GM23338 (cell line): Measurements from ENCODE around the gene ARHGAP19. TPM values are rescaled to one million over a fixed set of nuclear protein-coding genes. Genes with fewer than 3 reads are reported as not detected.

ENCODE experiments used
- ATAC-seq: fragments of 200-7000 bp; cut with Tn5 transposase; 3 replicates; pipeline ENCODE4 v1.9.1; 2020
- DNase-seq: peaks from one replicate; pipeline ENCODE4 v3.0.0-alpha.2; 2015; ENCODE audit warnings: low spot score
- H2AFZ ChIP-seq: fragments of 200-600 bp; sonication (generic); 2 replicates; pipeline ENCODE4 v1.8.0; 2016; ENCODE audit warnings: antibody characterized with exemption, mild to moderate bottlenecking, moderate library complexity
- H3F3A ChIP-seq: fragments of 200-600 bp; sonication (generic); replicated peaks from 2 replicates; pipeline ENCODE4 v1.8.0; 2017; ENCODE audit warnings: antibody characterized with exemption, mixed run types, low read depth
- H3K27ac ChIP-seq: fragments of 200-600 bp; sonication (generic); 2 replicates; pipeline ENCODE4 v1.6.1; 2016; ENCODE audit warnings: low read depth
- H3K27me3 ChIP-seq: fragments of 200-600 bp; sonication (generic); 2 replicates; pipeline ENCODE4 v1.8.0; 2016; ENCODE audit warnings: mild to moderate bottlenecking, mixed run types, moderate library complexity; ENCODE audit not compliant: insufficient read depth
- H3K36me3 ChIP-seq: fragments of 200-600 bp; sonication (generic); 2 replicates; pipeline ENCODE4 v1.8.0; 2016; ENCODE audit warnings: mild to moderate bottlenecking; ENCODE audit not compliant: insufficient read depth
- H3K4me1 ChIP-seq: fragments of 200-600 bp; sonication (generic); 2 replicates; pipeline ENCODE4 v1.8.0; 2016; ENCODE audit warnings: mild to moderate bottlenecking, moderate library complexity; ENCODE audit not compliant: insufficient read depth
- H3K4me2 ChIP-seq: fragments of 200-600 bp; sonication (generic); 2 replicates; pipeline ENCODE4 v1.7.1; 2017; ENCODE audit warnings: mixed run types
- H3K4me3 ChIP-seq: fragments of 200-600 bp; sonication (generic); 2 replicates; pipeline ENCODE4 v1.6.1; 2016; ENCODE audit warnings: mixed run types
- H3K79me2 ChIP-seq: fragments of 200-600 bp; sonication (generic); replicated peaks from 2 replicates; pipeline ENCODE4 v1.8.0; 2017; ENCODE audit warnings: mild to moderate bottlenecking; ENCODE audit not compliant: insufficient read depth
- H3K9me2 ChIP-seq: fragments of 200-600 bp; sonication (generic); 2 replicates; pipeline ENCODE4 v1.8.0; 2017; ENCODE audit not compliant: insufficient read depth
- H4K20me1 ChIP-seq: fragments of 200-600 bp; sonication (generic); replicated peaks from 2 replicates; pipeline ENCODE4 v1.8.0; 2017; ENCODE audit warnings: mild to moderate bottlenecking; ENCODE audit not compliant: insufficient read depth
- H3K27ac Mint-ChIP-seq: 2 replicates; pipeline ENCODE4 v1.8.0; 2020; ENCODE audit warnings: inconsistent platforms, mild to moderate bottlenecking, moderate library complexity, mixed read lengths
- H3K27me3 Mint-ChIP-seq: 3 replicates; pipeline ENCODE4 v1.8.0; 2022; ENCODE audit warnings: low read depth, mild to moderate bottlenecking, moderate library complexity, mixed read lengths, inconsistent platforms; ENCODE audit not compliant: insufficient read depth, poor library complexity
- H3K36me3 Mint-ChIP-seq: 3 replicates; pipeline ENCODE4 v1.8.0; 2021; ENCODE audit warnings: low read depth, mild to moderate bottlenecking, inconsistent platforms, moderate library complexity, mixed read lengths
- H3K4me1 Mint-ChIP-seq: 3 replicates; pipeline ENCODE4 v1.8.0; 2020; ENCODE audit warnings: mild to moderate bottlenecking, inconsistent platforms, mixed read lengths
- H3K4me3 Mint-ChIP-seq: 3 replicates; pipeline ENCODE4 v1.8.0; 2021; ENCODE audit warnings: moderate library complexity, mild to moderate bottlenecking, inconsistent platforms, mixed read lengths
- H3K9me3 Mint-ChIP-seq: 3 replicates; pipeline ENCODE4 v1.8.0; 2020; ENCODE audit warnings: moderate library complexity, mild to moderate bottlenecking, inconsistent platforms, mixed read lengths
- EZH2 ChIP-seq: fragments of 200-600 bp; sonication (generic); IDR thresholded peaks from one replicate; pipeline ENCODE4 v1.8.0; 2017; ENCODE audit warnings: antibody characterized with exemption, mild to moderate bottlenecking, low read depth; ENCODE audit not compliant: unreplicated experiment
- EZH2phosphoT487 ChIP-seq: fragments of 200-600 bp; sonication (generic); IDR thresholded peaks from one replicate; pipeline ENCODE4 v1.8.1; 2018; ENCODE audit warnings: antibody characterized with exemption; ENCODE audit not compliant: unreplicated experiment
- STAT1 ChIP-seq: IDR thresholded peaks from one replicate; pipeline ENCODE4 v1.6.1; 2016; ENCODE audit warnings: antibody characterized with exemption; ENCODE audit not compliant: unreplicated experiment
- ZNF114 ChIP-seq: fragments of 250-450 bp; sonication (Bioruptor Pico); IDR thresholded peaks from 2 replicates; pipeline ENCODE4 v1.5.0; 2020; ENCODE audit warnings: mild to moderate bottlenecking, moderate library complexity
- polyA plus RNA-seq: library from polyadenylated mRNA; unstranded; fragments of >200 nt; fragmentation: Nextera tagmentation; extraction: Ambion mirVana; gene quantifications from 2 replicates; pipeline ENCODE4 v1.2.1, GENCODE V29; 2016
- total RNA-seq: library from RNA; depleted of rRNA; stranded (reverse); fragments of >200 nt; shearing (Covaris generic); gene quantifications from 2 replicates; pipeline ENCODE4 v1.2.3, GENCODE V29; 2014
- TF ChIP-seq, protein P1 (sequence below): IDR thresholded peaks from one replicate; pipeline ENCODE4 v1.6.1; 2018; ENCODE audit warnings: antibody characterized with exemption; ENCODE audit not compliant: unreplicated experiment
- TF ChIP-seq, protein P2 (sequence below), 2 experiments: fragments of 200-600 bp in 1 of 2; sonication (generic) in 1 of 2; conservative IDR thresholded peaks; 2 replicates each; pipeline versions ENCODE4 v1.5.1 to v1.6.1; 2016 to 2017; ENCODE audit warnings: antibody characterized with exemption in 2 of 2, low read depth in 2 of 2, mild to moderate bottlenecking in 2 of 2, moderate library complexity in 1 of 2
- TF ChIP-seq, protein P3 (sequence below): IDR thresholded peaks from 2 replicates; pipeline ENCODE4 v1.6.1; 2016; ENCODE audit warnings: antibody characterized with exemption
- TF ChIP-seq, protein P4 (sequence below): fragments of 250-450 bp; sonication (Bioruptor Pico); IDR thresholded peaks from 2 replicates; pipeline ENCODE4 v1.5.0; 2020; ENCODE audit warnings: mild to moderate bottlenecking, moderate library complexity

The ARHGAP19 gene
- total and polyA plus RNA-seq, 2 experiments from 2014 or later, result 11.5 to 38.8 TPM

DNA sequence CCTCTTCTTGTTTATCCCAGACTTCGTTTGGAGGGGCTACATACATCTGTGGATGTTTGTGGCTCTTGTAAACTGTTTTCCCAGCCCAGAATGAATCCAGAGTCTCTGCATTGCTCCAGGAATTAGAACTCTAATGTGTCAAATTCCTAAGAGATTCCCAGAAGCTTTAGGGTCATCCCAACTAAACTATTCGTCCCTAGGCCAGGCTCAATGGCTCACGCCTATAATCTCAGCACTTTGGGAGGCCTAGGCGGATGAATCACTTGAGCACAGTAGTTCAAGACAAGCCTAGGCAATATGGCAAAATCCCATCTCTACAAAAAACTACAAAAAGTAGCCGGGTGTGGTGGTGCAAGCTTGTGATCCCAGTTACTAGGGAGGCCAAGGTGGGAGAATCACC is 28.5 kb downstream of the ARHGAP19 start (continued):
- TF ChIP-seq, protein P1, sequence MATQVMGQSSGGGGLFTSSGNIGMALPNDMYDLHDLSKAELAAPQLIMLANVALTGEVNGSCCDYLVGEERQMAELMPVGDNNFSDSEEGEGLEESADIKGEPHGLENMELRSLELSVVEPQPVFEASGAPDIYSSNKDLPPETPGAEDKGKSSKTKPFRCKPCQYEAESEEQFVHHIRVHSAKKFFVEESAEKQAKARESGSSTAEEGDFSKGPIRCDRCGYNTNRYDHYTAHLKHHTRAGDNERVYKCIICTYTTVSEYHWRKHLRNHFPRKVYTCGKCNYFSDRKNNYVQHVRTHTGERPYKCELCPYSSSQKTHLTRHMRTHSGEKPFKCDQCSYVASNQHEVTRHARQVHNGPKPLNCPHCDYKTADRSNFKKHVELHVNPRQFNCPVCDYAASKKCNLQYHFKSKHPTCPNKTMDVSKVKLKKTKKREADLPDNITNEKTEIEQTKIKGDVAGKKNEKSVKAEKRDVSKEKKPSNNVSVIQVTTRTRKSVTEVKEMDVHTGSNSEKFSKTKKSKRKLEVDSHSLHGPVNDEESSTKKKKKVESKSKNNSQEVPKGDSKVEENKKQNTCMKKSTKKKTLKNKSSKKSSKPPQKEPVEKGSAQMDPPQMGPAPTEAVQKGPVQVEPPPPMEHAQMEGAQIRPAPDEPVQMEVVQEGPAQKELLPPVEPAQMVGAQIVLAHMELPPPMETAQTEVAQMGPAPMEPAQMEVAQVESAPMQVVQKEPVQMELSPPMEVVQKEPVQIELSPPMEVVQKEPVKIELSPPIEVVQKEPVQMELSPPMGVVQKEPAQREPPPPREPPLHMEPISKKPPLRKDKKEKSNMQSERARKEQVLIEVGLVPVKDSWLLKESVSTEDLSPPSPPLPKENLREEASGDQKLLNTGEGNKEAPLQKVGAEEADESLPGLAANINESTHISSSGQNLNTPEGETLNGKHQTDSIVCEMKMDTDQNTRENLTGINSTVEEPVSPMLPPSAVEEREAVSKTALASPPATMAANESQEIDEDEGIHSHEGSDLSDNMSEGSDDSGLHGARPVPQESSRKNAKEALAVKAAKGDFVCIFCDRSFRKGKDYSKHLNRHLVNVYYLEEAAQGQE, result no peak
- no peak for TF ChIP-seq STAT1
- TF ChIP-seq, protein P2, sequence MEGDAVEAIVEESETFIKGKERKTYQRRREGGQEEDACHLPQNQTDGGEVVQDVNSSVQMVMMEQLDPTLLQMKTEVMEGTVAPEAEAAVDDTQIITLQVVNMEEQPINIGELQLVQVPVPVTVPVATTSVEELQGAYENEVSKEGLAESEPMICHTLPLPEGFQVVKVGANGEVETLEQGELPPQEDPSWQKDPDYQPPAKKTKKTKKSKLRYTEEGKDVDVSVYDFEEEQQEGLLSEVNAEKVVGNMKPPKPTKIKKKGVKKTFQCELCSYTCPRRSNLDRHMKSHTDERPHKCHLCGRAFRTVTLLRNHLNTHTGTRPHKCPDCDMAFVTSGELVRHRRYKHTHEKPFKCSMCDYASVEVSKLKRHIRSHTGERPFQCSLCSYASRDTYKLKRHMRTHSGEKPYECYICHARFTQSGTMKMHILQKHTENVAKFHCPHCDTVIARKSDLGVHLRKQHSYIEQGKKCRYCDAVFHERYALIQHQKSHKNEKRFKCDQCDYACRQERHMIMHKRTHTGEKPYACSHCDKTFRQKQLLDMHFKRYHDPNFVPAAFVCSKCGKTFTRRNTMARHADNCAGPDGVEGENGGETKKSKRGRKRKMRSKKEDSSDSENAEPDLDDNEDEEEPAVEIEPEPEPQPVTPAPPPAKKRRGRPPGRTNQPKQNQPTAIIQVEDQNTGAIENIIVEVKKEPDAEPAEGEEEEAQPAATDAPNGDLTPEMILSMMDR (conservative IDR thresholded peaks at IDR 0.05; ENCODE audit: low read depth in 2 of 2), result no peak
- TF ChIP-seq EZH2phosphoT487, result no peak

DNA sequence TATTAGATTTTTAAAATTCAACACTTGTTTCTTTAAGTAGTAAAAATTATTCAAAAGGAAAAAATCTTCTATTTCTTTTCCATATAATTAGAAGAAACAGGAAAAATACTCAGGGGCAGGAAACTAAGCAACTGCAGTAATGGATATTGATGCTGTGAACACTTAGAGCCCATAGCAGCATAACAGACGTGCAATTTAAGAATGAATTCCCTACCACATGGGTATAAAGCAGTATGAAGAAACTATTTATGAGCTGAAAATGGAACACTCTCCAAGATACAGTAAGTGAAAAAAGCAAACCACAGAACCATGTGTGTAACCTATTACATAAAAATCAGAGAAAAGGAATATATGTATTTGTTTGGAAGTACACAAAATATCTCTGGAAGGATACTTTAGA is 30.8 kb downstream of the ARHGAP19 start:
- no peak overlapping the region for H3K4me3 Mint-ChIP-seq
- H3K36me3 ChIP-seq, result peaks cover 4% of the 10 kb centered on the region; the same call in 1 of the 2 replicates
- peaks cover 4% of the 10 kb centered on the region for H3K27me3 Mint-ChIP-seq

More for the DNA sequence above, 30.8 kb downstream of the ARHGAP19 start:
- Histone ChIP-seq H2AFZ (no peak overlapping the region), H3K4me2 (no peak overlapping the region), H3K9me2 (no peaks in the 10 kb centered on the region), H3K4me1 (no peaks in the 10 kb centered on the region; the same call in 1 of the 2 replicates), H3K27ac (no peak overlapping the region), H3K27me3 (no peaks in the 10 kb centered on the region), H4K20me1 (peaks cover 5% of the 10 kb centered on the region; the same call in 1 of the 2 replicates), H3K4me3 (no peak overlapping the region), H3F3A (0 out of 2 replicates have a peak, but pooled peaks cover 2% of the 10 kb centered on the region), H3K79me2 (peaks cover 13% of the 10 kb centered on the region; the same call in 1 of the 2 replicates)
- peaks cover 23% of the 10 kb centered on the region; the same call in 2 of the 3 replicates for H3K36me3 Mint-ChIP-seq
- 0 out of 3 replicates have a peak, but pooled peaks cover 3% of the 10 kb centered on the region for H3K9me3 Mint-ChIP-seq
- DNase-seq (no peak), ATAC-seq (no peak)
- H3K4me1 Mint-ChIP-seq, result no peaks in the 10 kb centered on the region
- no peak overlapping the region for H3K27ac Mint-ChIP-seq
- TF ChIP-seq, protein P3, sequence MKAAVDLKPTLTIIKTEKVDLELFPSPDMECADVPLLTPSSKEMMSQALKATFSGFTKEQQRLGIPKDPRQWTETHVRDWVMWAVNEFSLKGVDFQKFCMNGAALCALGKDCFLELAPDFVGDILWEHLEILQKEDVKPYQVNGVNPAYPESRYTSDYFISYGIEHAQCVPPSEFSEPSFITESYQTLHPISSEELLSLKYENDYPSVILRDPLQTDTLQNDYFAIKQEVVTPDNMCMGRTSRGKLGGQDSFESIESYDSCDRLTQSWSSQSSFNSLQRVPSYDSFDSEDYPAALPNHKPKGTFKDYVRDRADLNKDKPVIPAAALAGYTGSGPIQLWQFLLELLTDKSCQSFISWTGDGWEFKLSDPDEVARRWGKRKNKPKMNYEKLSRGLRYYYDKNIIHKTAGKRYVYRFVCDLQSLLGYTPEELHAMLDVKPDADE, result no peak
- TF ChIP-seq EZH2 (no peak), EZH2phosphoT487 (no peak), ZNF114 (CRISPR knock-in tag) (no peak)
- TF ChIP-seq, protein P4, sequence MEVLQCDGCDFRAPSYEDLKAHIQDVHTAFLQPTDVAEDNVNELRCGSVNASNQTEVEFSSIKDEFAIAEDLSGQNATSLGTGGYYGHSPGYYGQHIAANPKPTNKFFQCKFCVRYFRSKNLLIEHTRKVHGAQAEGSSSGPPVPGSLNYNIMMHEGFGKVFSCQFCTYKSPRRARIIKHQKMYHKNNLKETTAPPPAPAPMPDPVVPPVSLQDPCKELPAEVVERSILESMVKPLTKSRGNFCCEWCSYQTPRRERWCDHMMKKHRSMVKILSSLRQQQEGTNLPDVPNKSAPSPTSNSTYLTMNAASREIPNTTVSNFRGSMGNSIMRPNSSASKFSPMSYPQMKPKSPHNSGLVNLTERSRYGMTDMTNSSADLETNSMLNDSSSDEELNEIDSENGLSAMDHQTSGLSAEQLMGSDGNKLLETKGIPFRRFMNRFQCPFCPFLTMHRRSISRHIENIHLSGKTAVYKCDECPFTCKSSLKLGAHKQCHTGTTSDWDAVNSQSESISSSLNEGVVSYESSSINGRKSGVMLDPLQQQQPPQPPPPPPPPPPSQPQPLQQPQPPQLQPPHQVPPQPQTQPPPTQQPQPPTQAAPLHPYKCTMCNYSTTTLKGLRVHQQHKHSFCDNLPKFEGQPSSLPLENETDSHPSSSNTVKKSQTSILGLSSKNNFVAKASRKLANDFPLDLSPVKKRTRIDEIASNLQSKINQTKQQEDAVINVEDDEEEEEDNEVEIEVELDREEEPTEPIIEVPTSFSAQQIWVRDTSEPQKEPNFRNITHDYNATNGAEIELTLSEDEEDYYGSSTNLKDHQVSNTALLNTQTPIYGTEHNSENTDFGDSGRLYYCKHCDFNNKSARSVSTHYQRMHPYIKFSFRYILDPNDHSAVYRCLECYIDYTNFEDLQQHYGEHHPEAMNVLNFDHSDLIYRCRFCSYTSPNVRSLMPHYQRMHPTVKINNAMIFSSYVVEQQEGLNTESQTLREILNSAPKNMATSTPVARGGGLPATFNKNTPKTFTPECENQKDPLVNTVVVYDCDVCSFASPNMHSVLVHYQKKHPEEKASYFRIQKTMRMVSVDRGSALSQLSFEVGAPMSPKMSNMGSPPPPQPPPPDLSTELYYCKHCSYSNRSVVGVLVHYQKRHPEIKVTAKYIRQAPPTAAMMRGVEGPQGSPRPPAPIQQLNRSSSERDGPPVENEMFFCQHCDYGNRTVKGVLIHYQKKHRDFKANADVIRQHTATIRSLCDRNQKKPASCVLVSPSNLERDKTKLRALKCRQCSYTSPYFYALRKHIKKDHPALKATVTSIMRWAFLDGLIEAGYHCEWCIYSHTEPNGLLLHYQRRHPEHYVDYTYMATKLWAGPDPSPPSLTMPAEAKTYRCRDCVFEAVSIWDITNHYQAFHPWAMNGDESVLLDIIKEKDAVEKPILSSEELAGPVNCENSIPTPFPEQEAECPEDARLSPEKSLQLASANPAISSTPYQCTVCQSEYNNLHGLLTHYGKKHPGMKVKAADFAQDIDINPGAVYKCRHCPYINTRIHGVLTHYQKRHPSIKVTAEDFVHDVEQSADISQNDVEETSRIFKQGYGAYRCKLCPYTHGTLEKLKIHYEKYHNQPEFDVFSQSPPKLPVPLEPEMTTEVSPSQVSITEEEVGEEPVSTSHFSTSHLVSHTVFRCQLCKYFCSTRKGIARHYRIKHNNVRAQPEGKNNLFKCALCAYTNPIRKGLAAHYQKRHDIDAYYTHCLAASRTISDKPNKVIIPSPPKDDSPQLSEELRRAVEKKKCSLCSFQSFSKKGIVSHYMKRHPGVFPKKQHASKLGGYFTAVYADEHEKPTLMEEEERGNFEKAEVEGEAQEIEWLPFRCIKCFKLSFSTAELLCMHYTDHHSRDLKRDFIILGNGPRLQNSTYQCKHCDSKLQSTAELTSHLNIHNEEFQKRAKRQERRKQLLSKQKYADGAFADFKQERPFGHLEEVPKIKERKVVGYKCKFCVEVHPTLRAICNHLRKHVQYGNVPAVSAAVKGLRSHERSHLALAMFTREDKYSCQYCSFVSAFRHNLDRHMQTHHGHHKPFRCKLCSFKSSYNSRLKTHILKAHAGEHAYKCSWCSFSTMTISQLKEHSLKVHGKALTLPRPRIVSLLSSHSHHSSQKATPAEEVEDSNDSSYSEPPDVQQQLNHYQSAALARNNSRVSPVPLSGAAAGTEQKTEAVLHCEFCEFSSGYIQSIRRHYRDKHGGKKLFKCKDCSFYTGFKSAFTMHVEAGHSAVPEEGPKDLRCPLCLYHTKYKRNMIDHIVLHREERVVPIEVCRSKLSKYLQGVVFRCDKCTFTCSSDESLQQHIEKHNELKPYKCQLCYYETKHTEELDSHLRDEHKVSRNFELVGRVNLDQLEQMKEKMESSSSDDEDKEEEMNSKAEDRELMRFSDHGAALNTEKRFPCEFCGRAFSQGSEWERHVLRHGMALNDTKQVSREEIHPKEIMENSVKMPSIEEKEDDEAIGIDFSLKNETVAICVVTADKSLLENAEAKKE, result no peak
